GM19025 (cell line): ENCODE results near the gene AURKAIP1.
A peak's percentile ranks its signal among the peaks of the same experiment; 100 is the strongest.
"Not testable (repeated sequence)": the region's sequence is repeated elsewhere in the genome, so short reads cannot be mapped to it uniquely, and the experiment has no call there.

Experiments
- ATAC-seq: cut with Tn5 transposase; IDR thresholded peaks from one replicate; pipeline ENCODE4 v1.9.1; 2021; ENCODE audit warnings: mild to moderate bottlenecking, low read depth, moderate library complexity; ENCODE audit not compliant: unreplicated experiment

The AURKAIP1 gene

GRCh38 chr1:1406821-1407635, 32.0 kb upstream of the AURKAIP1 start, which contains the start of gene MRPL20:
TSS of gene MRPL20 (minus strand) at chr1:1407293. CDS start at chr1:1407217, 76 bp downstream.
- ATAC-seq: peak; percentile 88

GRCh38 chr1:1406101-1406820, 31.3 kb upstream of the AURKAIP1 start:
- ATAC-seq: no peak

DNA sequence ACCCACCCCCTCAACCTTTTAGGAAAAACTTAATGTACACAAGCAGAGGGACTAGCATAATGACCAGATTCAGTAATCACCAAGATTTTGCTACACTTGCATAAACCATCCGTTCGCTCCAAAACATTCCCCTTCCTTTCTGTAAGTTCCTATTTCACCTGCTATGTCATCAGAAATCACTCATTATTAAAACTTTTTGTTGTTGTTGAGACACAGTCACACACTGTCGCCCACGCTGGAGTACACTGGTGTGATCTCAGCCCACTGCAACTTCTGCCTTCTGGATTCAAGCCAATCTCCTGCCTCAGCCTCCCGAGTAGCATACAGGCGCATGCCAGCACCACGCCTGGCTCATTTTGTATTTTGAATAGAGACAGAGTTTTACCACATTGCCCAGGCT, 28.6 kb upstream of the AURKAIP1 start:
- ATAC-seq: no peak

GRCh38 chr1:1402901-1403392, 27.9 kb upstream of the AURKAIP1 start:
- ATAC-seq: not testable (repeated sequence)

DNA sequence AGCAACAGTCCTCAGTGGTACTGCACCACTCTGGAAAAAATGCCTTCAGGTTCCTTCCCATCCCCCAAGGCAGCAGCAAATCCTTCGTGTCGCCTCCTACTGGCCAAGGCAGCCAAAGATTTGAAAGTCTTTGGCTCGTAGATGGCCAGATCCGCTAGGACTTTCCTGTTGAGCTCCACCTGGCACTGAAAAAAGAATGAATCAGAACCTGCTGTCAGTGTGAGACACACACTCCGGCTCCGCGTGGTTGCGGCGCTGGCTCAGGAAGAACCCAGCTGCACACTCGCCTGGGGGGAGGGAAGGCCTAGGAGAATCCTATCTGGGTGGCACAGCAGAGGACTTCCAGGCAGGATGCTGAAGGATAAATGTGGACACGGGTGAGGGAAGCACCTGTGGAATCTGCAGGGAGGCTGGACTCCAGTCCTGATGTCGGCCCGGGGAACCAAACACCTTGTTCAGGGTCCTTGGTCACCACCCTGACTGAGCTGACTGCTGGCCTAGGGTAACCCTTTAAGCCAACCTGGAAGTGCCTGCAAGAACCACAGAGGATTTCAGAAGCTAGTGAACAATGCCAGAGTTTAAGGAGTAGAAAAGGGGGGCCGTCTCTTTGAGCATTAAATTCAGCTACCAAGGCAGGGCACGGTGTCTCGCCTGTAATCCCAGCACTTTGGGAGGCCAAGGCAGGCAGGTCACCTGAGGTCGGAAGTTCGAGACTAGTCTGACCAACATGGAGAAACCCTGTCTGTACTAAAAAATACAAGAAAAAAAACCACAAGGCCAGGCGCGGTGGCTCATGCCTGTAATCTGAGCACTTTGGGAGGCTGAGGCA, 27.3 kb upstream of the AURKAIP1 start:
- ATAC-seq: no peak

DNA sequence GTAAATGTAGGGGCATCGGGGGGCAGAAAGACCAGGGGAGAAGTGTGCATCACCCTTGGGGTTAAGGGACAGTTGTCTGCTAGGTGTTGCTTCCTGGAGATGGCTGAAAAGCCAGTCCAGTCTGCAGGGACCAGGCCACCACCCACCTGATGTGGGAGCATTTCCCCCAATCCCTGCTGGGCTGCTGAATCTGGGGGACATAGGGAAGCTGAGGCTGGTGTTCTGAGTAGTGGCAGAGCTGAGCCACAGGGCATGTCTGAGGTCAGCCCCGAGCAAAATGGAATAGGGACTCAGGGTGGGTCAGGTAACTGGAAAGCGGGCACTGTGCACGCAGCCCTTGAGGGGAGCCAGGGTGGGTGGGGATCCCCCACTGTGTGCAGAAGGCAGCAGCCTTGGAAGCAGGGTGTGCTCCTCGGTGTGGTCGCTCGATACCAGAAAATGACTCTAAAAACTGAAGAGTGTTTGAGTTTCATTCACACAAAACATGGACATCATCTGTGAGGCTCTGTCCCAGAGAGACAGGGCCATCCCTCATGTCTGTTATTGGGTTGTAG, 26.5 kb upstream of the AURKAIP1 start:
- ATAC-seq: no peak

GRCh38 chr1:1400576-1401456, 25.8 kb upstream of the AURKAIP1 start:
- no peak for ATAC-seq

DNA sequence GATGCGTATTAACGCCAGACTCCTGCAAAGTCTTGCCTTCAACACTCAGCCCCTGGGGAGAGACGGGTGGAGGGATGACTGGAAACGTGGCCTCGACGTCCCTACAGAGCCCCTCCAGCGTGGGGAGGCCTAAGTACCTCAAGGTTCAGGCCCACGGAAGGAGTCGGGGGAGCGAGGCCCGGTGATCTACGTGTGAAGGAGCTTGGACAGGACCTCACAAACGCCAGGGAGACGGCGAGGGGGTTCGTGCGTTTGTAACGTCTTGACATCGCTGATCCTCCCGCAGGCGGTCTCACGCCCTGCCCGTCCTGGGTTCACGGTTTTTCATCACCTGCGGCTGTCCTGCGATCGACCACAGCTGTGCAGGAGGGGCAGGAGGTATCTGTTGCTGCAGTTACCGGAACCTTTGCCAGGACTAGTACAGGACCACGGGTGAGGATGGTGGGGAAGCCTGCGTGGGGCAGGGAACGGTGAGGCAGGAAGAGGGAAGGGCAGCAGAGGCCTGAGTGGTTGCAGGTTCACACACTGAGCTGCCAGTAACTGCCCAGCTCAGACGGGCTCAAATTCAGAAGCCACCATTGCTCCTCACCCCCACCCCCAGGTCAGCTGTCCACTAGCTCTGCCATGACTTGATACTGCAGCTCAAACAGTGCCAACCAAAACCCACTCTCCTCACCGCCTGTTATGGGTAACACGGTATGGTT, 25.0 kb upstream of the AURKAIP1 start:
- ATAC-seq: no peak

DNA sequence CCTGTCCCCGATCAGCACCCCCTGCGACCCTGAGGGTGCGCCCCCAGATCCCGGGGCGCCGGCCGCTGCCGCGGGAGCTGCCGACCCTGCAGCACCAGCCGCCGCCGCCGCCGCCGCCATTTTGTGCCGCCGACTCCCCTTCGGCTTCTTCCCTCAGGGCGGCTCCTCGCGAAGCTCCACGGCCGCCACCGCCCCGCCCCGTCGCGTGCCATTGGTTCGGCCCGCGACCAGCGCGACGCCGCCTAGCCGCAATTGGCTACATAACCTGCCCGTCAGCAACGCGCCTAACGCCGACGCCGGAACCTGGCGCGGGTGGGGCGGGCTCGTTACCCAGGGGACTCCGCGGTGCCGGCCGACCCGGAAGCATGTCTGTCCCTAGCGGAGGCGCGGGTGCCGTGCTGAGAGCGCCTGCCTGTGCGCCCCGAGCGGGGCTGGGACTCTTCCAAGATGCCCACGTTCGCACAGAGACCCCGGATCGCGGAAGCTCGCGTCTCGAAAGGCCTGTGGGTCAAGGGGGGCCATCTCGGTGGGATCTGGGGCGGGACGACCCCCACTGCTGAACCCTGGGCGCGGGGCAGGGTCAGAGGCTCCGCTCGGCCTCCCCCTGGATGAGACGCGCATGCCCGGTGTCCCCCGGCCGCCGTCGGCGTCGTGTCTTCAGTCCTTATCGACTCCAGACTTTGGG, 24.3 kb upstream of the AURKAIP1 start, which contains the start of gene CCNL2:
Gene CCNL2 (minus strand): TSS at position 149 of the 685 bp plus-strand sequence. CDS start 29 bp downstream, at position 120.
- ATAC-seq: peak; percentile 90

GRCh38 chr1:1398677-1399186, 23.7 kb upstream of the AURKAIP1 start:
- ATAC-seq: peak; percentile 3

- no peak for ATAC-seq
Observed at GRCh38 chr1:1397839-1398523, 23.0 kb upstream of the AURKAIP1 start.

DNA sequence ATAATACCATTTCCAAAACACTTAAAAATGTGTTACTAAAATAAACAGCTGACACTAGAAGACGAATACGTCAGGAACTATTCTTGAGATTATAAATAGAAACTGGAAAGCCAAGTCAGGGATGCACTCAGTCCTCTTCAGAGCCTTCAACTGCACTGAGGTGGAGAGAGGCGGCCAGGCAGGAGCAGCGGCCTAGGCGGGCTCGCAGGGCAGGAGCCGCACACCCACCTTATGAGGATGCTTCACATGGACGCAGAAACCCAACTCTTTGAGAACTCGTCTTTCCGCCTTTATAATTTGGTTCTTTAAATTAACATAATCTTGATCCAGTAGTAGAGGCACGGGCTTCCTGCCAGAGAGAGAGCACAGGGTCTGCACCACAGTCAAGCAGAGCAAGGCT, 20.2 kb upstream of the AURKAIP1 start:
- ATAC-seq: no peak

- ATAC-seq: no peak
Observed at GRCh38 chr1:1394116-1394515, 19.1 kb upstream of the AURKAIP1 start.

- ATAC-seq: no peak
Observed at GRCh38 chr1:1393428-1393827, 18.4 kb upstream of the AURKAIP1 start.

DNA sequence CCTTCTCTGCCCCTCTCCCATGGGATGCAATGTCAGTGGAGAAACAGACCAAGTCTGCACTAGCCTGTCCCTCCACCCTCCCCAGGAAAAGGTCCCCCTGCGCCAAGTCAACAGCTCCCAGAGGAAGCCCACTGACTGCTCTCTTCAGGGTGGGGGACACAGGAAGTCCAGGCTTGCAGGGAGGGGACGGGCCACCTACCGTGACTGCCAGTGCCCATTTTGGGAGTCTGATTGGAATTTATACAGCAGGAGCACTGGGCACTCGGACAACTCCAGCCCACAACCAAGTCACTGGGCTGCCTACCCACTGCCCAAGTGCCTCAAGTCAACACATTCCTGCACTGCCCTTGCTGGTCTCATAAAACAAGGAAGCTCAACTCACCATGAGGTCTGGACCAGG, 18.0 kb upstream of the AURKAIP1 start:
- no peak for ATAC-seq

- no peak for ATAC-seq
Observed at GRCh38 chr1:1391225-1391624, 16.2 kb upstream of the AURKAIP1 start.

DNA sequence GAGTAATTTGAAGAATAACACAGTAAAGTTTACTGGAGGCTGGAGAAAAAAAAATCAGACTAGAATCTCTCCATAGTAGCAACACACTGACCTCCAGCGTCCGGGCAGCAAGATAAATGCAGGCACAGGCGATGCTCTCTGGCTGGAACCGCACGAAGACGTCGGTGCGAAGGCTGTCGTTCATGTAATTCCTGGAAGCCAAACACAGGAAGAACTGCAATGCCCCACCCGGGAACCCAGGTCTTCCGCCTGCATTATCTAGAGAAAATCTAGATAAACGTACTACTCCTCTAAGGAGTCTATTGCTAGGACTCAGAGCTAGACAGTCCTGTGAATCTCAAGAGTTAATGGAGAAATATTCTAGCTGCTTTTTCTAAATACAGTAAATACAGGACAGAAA, 15.7 kb upstream of the AURKAIP1 start:
- no peak for ATAC-seq
